HCEC 1CT (cell line): ENCODE data around the gene SMG6.
A peak's percentile ranks its signal among the peaks of the same experiment; 100 is the strongest.

Experiments used
- DNase-seq: peaks from one replicate; pipeline ENCODE4 v3.0.0-alpha.2; 2017

The SMG6 gene

DNA sequence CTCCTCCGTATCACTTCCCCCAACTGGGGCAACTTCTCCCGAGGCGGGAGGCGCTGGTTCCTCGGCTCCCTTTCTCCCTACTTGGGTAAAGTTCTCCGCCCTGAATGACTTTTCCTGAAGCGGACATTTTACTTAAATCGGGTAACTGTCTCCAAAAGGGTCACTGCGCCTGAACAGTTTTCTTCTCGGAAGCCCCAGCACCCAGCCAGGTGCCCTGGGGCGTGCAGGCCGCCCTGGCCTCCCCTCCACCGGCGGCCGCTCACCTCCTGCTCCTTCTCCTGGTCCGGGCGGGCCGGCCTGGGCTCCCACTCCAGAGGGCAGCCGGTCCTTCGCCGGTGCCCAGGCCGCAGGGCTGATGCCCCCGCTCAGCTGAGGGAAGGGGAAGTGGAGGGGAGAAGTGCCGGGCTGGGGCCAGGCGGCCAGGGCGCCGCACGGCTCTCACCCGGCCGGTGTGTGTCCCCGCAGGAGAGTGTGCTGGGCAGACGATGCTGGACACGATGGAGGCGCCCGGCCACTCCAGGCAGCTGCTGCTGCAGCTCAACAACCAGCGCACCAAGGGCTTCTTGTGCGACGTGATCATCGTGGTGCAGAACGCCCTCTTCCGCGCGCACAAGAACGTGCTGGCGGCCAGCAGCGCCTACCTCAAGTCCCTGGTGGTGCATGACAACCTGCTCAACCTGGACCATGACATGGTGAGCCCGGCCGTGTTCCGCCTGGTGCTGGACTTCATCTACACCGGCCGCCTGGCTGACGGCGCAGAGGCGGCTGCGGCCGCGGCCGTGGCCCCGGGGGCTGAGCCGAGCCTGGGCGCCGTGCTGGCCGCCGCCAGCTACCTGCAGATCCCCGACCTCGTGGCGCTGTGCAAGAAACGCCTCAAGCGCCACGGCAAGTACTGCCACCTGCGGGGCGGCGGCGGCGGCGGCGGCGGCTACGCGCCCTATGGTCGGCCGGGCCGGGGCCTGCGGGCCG lies 247.1 kb downstream of the SMG6 start:
- DNase-seq = peak; percentile 69

DNA sequence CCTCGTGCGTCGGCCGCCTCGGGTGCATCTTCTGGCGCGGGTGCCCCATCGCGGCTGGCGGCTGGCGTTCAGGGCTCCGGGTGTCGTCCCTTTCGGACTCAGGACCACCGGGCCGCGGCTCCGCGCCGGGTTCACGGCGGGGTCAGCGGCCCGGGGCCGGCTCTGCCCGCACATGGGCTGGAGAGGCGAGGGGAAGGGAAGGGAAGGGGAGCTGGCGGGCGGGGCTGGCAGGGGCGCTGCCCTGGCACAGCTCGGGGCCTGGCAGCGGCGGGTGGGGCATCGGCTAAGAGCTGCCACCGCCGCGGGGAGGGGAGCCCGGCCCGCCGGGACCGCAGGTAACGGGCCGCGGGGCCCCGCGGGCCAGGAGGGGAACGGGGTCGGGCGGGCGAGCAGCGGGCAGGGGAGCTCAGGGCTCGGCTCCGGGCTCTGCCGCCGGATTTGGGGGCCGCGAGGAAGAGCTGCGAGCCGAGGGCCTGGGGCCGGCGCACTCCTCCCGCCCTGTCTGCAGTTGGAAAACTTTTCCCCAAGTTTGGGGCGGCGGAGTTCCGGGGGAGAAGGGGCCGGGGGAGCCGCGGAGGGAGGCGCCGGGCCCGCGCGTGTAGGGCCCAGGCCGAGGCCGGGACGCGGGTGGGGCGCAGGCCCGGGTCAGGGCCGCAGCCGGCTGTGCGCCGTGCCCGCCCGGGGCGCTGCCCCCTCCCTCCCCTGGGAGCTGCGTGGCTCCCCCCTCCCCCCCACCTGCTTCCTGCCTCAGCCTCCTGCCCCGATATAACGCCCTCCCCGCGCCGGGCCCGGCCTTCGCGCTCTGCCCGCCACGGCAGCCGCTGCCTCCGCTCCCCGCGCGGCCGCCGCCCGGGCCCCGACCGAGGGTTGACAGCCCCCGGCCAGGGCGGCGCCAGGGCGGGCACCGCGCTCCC lies 248.0 kb downstream of the SMG6 start:
- peak; percentile 50 for DNase-seq

DNA sequence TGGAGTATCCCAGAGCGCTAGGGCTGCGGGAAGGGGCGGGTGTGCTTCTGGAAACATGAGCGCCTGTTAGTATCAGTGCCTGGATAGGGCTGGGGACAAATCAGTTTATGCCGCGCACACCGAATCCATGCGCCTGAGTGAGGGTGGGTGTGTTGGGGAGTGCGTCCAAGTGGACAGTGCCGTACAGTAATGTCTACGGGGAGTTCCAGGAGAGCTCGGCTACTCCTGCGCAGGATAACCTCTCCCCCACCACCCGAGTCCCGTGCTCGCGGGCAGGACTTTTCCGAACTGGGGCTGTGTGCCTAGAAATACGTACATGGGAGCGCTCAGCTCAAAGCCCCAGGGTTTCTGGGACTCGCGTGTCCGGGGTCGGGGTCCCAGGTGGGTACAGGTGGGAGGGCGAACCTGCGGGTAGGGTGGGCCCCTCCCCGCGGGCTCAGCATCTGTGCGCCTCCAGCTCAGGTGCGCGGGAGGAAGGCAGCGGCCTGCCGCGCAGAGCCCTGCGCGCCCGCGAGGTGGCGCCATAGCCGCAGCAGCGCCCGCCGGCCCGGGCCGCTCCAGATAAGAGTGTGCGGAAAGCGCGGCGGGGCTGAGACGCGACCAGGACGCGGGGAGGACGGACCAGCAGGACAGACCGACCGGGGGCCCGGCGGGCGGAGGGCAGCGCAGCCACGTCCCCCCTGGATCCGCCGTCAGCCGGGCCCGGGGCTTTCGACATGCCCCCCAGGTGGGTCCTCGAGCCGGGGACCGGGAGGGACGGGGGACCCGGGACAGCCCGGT lies 248.9 kb downstream of the SMG6 start, which contains the start of gene HIC1:
TSS of gene HIC1 (plus strand) at position 592 of the 780 bp plus-strand sequence. CDS start 1,588 bp downstream, outside the sequence.
- peak; percentile 74 for DNase-seq

DNA sequence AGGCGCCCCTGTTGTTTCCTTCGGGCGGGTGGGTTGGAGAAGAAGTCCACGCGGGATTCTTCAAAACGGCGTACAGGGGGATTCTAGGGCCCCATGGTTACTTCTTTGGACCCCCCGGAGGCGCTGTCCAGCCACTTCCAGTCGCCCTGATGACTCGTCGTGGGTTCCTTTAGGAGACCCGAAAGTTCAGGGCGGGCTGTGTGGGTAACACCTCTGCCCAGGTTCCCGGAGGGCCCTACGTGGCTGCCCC lies 249.4 kb downstream of the SMG6 start:
- no peak for DNase-seq

DNA sequence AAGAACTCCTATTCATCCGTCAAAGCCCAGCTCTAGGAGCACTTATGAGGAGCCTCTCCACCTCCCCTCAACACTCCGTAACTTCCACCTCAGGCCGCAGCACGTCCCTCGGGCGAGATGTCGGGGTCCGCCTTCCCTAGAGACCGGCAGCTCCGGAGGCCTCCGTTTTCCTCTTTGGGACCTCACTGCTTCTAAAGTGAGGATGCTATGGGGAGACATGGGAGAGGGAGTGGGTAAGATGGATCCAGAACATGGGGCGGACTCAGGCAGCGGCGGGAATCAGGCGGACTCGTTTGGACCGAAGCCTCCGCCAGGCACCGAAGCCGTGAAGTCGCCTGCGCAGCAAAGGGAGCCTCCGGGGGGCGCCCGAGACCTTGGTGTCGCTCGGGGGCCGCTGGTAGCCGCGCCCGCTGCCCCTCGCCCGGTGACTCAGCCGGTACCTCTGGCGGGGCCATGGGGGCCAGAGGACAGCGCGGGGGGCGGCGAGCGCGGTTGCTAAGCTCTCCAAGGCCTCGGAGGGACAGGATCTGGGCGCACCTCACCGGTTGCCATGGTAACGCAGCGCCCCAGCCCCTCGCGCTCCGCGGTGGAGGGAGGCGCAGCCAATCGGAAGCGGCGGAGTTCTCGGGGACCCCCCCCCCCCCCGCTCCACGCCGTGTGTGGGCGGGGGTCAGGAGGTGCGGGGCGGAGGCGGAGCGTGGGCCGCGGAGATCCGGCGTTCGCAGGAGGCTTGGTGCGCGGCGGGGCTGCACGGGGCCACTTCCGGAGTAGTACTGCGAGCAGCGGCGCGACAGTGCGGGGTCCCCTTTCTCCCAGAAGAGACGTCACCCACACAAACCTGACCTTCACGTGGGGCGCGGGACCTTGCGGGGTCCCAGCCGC lies 250.0 kb downstream of the SMG6 start:
- DNase-seq = peak; percentile 58

DNA sequence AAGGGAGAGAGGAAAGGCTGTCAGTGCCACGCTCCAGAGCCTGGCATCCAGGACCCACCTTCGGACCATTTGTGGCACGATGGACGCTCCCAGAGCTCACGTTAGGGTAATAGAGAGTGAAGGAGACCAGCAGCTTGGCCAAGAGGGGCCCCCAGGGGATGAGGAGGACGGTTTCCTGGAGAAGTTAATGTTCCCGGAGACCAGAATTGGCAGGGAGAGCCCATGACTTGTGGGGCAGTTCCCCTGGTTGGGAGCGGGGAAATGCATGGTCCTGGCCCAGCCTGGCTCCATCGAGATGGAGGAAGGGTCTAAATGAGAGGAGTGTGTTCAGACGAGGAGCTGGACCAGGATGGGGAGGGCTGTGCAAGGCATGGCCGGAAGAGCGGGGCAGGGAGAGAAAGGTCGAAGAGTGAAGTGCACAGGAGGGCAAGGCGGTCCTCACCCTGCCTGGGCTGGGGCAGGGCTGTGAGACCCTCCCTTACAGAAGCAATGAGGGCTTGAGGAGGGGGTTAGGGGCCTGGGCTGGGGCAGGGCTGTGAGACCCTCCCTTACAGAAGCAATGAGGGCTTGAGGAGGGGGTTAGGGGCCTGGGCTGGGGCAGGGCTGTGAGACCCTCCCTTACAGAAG lies 251.5 kb downstream of the SMG6 start:
- no peak for DNase-seq

DNA sequence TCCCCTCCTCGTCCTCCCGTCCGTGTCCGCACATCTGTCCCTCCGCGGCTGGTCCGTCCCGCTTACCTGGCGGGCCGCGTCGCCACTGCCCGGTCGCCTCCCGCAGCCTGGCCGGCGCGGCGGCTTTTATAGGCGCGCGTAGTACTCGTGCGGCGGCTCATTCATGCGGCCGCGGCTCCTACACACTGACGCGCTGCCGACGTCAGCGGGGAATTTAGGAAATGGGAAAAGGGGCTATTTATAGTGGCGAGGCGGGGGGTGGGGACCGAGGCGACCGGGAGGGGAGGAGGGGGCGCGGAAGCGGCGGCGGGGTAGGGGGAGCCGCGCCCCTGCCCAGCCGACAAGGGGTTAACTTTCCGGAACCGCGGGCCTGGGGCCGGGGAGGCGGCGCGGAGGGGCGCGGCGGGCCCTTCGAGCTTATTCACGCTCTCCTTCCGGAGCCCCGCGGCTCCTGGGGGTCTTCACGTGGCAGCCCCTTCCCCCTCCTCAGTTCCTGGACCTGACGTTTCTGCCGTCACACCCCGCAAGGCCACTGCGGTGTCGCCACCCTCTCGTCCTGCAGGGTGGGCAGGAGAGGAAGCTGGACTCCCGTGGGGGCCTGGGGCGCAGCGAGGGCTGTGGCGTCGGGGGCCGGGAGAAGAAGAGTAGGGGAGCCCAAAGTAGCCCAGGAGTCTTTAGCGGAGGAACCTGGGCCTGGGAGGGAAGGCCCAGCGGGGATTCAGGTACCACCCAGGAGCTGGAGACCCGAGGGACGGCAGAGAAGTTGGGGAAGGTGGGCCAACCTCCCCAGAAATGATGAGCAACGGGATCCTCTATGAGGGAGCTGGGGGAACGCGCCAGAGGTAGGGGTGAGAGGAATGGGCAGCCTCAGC lies 252.3 kb downstream of the SMG6 start:
- no peak for DNase-seq

DNA sequence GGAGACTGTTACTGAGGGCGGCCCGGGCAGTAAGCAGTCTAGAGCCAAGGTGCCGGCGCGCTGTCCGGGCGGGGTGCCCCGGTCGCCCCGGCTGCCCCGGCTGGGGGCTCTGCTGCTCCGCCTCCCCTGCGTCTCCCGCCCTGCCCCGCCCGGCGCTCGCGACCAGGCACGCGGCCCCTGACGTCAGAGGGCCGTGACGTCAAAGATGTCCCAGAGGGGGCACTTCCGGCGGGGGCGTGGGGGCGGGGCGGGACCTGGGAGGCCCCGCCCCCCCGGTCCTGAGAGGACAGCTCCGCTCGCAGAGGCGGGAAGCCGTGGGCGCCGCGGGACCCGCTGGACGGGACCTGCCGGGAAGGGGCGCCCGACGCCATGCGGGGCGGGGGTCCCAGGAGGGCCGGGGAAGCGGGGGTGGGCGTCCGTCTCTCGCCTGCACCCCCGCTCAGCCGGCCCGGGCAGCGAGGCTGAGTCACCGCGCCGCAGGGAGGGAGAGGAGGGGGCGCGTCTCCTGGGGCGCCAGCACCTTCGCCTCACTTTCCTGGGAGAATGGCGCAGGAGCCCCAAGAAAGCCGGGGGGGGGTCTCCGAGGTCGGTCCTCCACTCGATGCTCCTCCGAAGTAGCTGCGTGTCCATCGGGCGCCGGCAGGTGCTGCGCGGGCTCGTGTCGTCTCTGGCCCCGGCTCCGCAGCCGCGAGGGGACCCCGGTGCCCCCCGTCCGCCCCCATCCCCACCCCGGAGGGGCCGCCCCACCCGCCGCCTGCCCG lies 253.1 kb downstream of the SMG6 start:
- peak; percentile 69 for DNase-seq

DNA sequence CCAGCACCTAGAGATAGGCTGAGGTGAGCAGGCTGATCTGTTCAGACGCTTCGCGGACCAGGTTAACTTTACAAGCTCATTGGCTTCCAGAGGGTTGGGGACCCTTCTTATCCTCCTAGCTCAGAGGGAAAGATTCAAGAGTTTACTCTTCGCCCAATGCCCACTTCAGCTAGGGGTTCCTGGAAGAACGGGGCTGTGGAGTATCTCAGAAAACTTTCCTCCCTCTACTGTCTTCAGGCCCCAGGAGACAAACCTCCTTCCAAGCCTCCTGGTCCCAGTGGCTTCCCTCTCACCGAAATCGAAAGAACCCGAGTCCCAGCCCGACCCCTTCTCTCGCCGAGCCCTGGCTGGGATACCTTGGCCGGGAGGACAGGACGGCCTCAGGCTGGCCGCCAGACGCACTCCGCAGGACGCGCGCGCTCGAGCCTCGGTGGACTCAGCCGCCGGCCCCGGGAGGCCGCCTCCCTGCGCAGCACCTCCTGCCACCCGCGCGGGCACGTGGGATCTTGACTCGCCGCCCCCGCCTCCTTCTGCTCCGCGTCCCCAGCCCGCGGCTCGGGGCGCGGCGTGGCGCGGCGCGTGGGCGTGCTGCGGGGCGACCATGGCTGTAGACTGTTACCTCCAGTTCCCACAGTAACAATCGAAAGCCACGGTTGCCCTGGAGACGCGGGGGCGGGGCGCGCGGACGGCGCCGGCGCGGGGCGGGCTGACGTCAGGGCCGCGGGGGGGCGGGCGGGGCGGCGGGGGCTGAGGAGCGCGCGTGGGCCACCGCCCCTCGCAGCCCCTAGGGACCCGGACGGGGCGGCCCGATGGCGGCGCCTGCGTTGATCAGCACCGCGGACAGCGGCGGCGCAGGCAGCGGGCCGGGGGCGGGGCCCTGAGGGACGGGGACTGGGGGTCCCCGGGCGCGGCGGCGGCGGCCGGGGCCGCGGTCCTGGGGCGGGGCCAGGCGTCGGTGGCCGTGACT lies 254.0 kb downstream of the SMG6 start:
- DNase-seq = peak; percentile 73

DNA sequence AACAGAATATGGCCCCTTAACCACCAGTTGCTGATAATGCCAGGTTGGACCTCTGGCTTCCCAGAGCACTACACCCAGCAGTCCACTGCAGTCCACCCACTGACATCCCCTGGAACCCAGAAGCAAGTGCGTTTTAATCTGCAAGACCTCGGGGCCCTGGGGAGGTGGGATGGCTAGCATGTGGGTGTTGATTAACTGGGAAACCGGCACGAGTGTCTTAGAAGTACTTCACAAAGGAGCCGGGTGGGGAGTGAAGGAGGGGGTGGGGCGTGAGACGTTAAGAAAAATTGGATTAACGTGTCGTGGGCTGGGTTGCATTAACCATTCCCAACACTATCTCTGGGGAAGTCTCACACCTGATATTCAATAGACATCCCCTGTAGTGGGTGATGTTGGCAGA lies 254.8 kb downstream of the SMG6 start:
- no peak for DNase-seq

DNA sequence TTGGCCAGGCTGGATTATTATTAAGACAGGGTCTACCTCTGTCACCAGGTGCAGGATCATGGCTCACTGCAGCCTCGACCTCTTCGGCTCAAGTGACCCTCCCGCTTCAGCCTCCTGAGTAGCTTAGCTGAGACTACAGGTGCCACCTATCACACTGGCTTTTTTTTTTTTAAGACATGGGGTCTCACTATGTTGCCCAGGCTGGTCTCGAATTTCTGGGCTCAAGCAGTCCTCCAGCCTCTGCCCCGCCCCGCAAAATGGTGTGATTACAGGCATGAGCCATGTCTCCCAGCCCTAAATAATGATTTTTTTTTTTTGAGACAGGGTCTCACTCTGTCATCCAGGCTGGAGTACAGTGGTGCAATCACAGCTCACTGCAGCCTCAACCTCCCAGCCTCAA lies 256.0 kb downstream of the SMG6 start:
- DNase-seq = no peak

DNA sequence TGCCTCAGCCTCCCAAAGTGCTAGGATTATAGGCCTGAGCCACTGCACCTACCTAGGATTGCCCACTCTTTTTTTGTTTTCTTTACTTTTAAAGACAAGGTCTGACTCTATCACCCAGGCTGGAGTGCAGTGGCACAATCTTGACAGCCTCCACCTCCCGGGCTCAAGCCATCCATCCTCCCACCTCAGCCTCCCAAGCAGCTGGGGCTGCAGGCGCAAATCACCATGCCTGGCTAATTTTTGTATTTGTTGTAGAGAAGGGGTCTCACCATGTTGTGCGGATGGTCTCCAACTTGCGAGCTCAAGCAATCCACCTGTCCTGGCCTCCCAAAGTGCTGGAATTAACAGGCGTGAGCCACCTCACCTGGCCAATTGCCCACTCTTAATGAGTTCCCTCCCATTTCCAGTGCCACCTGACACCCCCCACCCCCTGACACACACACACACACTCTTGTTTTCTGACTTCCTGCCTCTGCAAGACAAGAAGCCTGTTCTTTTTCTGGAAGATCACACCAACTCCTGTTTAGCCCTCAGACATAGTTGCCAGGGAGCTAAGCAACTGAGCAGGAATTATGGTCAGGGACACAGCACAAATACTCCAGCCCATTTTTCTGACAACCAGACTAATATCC lies 259.2 kb downstream of the SMG6 start:
- DNase-seq = no peak

DNA sequence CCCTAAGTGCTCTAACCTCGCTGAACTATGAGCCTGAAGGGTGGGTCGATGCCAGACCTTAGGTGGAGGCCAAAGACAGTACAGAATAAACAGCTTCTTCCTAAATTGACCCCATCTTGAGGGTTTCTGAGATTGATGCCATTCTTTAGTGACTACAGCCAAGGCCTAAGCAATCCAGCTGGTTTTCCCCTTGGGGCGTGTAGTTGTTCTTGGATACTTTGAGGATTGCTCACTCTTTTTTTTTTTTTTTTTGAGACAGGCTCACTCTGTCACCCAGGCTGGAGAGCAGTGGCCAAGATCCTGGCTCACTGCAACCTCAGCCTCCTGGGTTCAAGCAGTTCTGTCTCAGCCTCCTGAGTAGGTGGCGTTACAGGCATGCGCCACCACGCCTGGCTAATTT lies 259.8 kb downstream of the SMG6 start:
- peak; percentile 80 for DNase-seq

DNA sequence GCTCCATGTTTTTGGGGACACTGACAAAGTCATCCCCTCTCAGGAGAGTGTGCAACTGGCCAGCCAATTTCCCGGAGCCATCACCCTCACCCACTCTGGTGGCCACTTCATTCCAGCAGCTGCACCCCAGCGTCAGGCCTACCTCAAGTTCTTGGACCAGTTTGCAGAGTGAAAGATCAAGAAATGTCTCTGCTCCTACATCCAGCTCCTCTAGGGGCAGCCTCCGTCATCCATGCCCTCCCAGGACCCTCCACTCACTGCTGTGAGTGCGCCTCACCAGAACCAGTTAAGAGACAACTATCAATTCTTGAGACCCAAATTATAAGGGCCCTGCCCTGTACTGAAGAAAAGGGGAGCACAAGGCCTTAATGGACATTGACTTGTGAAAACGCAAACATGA lies 260.7 kb downstream of the SMG6 start:
- DNase-seq = no peak

DNA sequence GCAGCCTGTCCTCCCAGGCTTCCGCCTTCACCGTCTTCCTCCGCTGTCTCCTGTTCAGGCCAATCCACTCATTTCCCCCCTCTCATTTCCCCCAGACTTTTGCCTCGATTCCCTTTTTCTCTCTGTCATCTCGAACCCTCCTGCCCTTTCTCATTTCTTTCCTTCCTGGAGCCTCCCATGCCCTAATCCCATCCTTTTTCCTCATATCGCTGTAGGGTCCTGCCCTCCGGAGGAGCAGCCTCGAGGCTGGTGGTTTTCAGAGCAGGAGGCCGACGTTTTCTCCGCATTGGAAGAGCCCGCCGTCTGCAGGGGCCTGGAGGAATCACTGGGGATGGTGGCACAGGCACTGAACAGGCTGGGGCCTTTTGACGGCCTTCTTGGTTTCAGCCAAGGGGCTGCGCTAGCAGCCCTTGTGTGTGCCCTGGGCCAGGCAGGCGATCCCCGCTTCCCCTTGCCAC lies 261.2 kb downstream of the SMG6 start:
- DNase-seq = peak; percentile 39

DNA sequence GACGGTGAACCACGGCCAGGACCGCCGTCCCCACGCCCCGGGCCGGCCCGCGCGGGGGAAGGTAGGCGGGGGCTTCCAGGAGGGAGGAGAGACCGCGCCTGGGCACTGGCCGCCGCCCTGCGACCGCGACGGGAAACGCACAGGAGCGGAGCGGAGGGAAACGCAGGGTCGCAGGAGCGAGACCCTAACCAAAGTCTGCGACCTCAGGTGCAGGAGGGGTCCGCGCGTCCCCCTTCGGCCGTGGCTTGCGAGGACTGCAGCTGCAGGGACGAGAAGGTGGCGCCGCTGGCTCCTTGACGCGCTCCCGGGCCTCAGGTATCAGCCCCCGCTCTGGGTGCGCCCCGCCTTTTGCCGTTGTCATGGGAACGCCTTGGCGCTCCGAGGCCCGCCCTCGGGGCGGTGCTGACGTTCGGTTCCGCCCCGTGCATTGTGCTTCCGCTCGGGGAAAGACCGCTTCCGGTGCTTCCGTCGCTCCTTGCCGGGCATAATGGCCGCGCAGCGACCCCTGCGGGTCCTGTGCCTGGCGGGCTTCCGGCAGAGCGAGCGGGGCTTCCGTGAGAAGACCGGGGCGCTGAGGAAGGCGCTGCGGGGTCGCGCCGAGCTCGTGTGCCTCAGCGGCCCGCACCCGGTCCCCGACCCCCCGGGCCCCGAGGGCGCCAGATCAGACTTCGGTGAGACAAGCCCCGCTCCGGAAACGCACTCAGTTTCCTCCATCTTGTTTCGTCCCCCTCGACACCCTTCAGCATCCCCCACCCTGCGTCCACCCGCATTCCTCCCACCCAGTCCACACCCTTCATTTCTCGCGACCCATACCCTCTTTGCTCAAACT lies 261.8 kb downstream of the SMG6 start, which contains the start of gene OVCA2:
TSS of gene OVCA2 (plus strand) at position 462 of the 829 bp plus-strand sequence. CDS start at position 488, 26 bp downstream.
- DNase-seq = peak; percentile 91
